Stomach (tissue), 9 donors: ENCODE data around the gene MYO5B. TPM values are rescaled to one million over a fixed set of nuclear protein-coding genes. Genes with fewer than 3 reads are reported as not detected.
A peak's percentile ranks its signal among the peaks of the same experiment; 100 is the strongest.

Experiments
- DNase-seq, 2 donors: peaks; one replicate each; pipeline versions ENCODE4 v3.0.0 to v3.0.0-alpha.2; 2013 to 2019
- H3K27ac ChIP-seq, 5 donors: fragments of 200-600 bp in 4 of 5; sonication (generic) in 4 of 5; one replicate each; pipeline ENCODE4 v1.5.1; 2013 to 2019; ENCODE audit warnings: mild to moderate bottlenecking in 1 of 5, moderate library complexity in 1 of 5
- H3K27me3 ChIP-seq, 3 donors: fragments of 200-600 bp; sonication (generic); one replicate each; pipeline ENCODE4 v1.5.1; 2017 to 2019; ENCODE audit warnings: mixed run types in 1 of 3
- H3K36me3 ChIP-seq, 4 donors: fragments of 200-600 bp; sonication (generic); 1 replicate in 3 of 4; 2 replicates in 1 of 4; pipeline ENCODE4 v1.5.1; 2016 to 2019
- H3K4me1 ChIP-seq, 4 donors: fragments of 200-600 bp; sonication (generic); one replicate each; pipeline ENCODE4 v1.5.1; 2016 to 2019
- H3K4me3 ChIP-seq, 4 donors: fragments of 200-600 bp; sonication (generic) in 3 of 4; one replicate each; pipeline ENCODE4 v1.5.1; 2016 to 2019; ENCODE audit warnings: mild to moderate bottlenecking in 1 of 4
- H3K9me3 ChIP-seq, 4 donors: fragments of 200-600 bp; sonication (generic); one replicate each; pipeline ENCODE4 v1.5.1; 2016 to 2019
- CTCF ChIP-seq, 7 experiments: fragments of 450-650 bp in 4 of 7; fragments of 200-600 bp in 3 of 7; sonication (generic) in 3 of 7; IDR thresholded peaks; one replicate each; pipeline ENCODE4 v1.5.1; 2016 to 2019; ENCODE audit warnings: antibody characterized with exemption in 7 of 7, control low read depth in 2 of 7, mild to moderate bottlenecking in 1 of 7
- EP300 ChIP-seq: sonication (generic); formaldehyde crosslinking; IDR thresholded peaks from one replicate; pipeline ENCODE4 v1.6.1; 2017; ENCODE audit warnings: antibody characterized with exemption
- POLR2A ChIP-seq, 4 donors: fragments of 450-650 bp; IDR thresholded peaks; one replicate each; pipeline ENCODE4 v1.6.1; 2016; ENCODE audit warnings: antibody characterized with exemption in 4 of 4, control low read depth in 2 of 4, mild to moderate bottlenecking in 1 of 4, moderate library complexity in 1 of 4
- POLR2AphosphoS5 ChIP-seq, 3 donors: sonication (generic); formaldehyde crosslinking; IDR thresholded peaks; one replicate each; pipeline ENCODE4 v1.6.1; 2016; ENCODE audit warnings: antibody characterized with exemption in 3 of 3
- WGBS, 5 donors: extraction: QIAGEN DNeasy Blood & Tissue Kit in 3 of 5; methylation state at CpG; one replicate each; pipeline versions ENCODE4 v1.1.5 to v1.1.7; 2013 to 2018; 5-methylcytosine and 5-hydroxymethylcytosine counted together
- intact Hi-C: fragments of 100-400 bp; cut with DNase I; formaldehyde crosslinking; loops from one replicate; pipeline ENCODE4 v1.15.1; 2023; ENCODE audit warnings: low total_unique reads
- polyA plus RNA-seq, 3 donors: library from polyadenylated mRNA; stranded (reverse); fragments of 200-250 nt; gene quantifications; one replicate each; pipeline ENCODE4 v1.2.3, GENCODE V29; 2013
- total RNA-seq, 5 donors: library from RNA; depleted of rRNA; stranded (reverse); fragments of >200 nt; gene quantifications; one replicate each; pipeline versions ENCODE4 v1.1.0 to v1.2.3, GENCODE V29; 2014 to 2016
- donor health status: healthy with polysubstance abuse.
- donor health status: Bipolar disorder and iron deficiency.
- donor health status: healthy.

MYO5B gene
- total and polyA plus RNA-seq, 8 donors = 13.6 to 224 (median 33.7) TPM

- Histone ChIP-seq H3K4me3 (no peak overlapping the region), H3K4me1 (peaks cover 3 to 20% (median 6%) of the 10 kb centered on the region in 4 donors), H3K27ac (no peak overlapping the region), H3K9me3 (no peaks in the 10 kb centered on the region), H3K36me3 (no peaks in the 10 kb centered on the region), H3K27me3 (no peaks in the 10 kb centered on the region)
- intact Hi-C loops = no loop called here
- TF ChIP-seq POLR2A (IDR thresholded peaks at IDR 0.05) (no peak), EP300 (no peak), CTCF (IDR thresholded peaks at IDR 0.05) (no peak), POLR2AphosphoS5 (IDR thresholded peaks at IDR 0.05) (no peak)
- WGBS, 5 donors = 87 to 92% (median 89%) methylated on average over 5 of the region's 5 CpGs
- no peak for DNase-seq
These were observed 375.8 kb downstream of the MYO5B start for GRCh38 chr18:49819071-49819662.

GRCh38 chr18:49817947-49818346, 377.0 kb downstream of the MYO5B start:
- H3K4me1 ChIP-seq = peaks cover 4 to 20% (median 6%) of the 10 kb centered on the region in 4 donors
- no peak overlapping the region for H3K27ac ChIP-seq
- DNase-seq = no peak
- no peaks in the 10 kb centered on the region for H3K9me3 ChIP-seq
- H3K36me3 ChIP-seq = no peaks in the 10 kb centered on the region
- 89 to 95% (median 92%) methylated on average over 5 of the region's 5 CpGs for WGBS, 5 donors
- no peak overlapping the region for H3K4me3 ChIP-seq
- TF ChIP-seq POLR2A (IDR thresholded peaks at IDR 0.05) (no peak), CTCF (IDR thresholded peaks at IDR 0.05) (no peak), EP300 (no peak), POLR2AphosphoS5 (IDR thresholded peaks at IDR 0.05) (no peak)
- H3K27me3 ChIP-seq = no peaks in the 10 kb centered on the region
- intact Hi-C loops = no loop called here

DNA sequence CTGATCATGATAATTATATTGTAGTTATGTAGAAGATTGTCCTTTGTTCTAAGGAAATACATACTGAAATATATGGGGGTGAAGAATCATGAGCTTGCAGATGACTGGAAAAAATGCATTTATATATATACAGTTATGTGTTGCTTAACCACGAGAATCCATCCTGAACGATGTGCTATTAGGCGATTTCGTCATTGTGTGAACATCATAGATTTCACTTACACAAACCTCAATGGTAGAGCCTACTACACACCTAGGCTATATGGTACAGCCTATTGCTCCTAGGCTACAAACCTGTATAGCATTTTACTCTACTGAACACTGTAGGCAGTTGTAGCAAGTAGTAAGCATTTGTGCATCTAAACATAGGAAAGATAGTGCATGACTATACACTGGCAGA, 379.0 kb downstream of the MYO5B start:
- intact Hi-C loops = no loop called here
- WGBS, 5 donors = 91 to 95% (median 94%) methylated on average over 4 of the region's 4 CpGs
- TF ChIP-seq EP300 (no peak), CTCF (IDR thresholded peaks at IDR 0.05) (no peak), POLR2A (IDR thresholded peaks at IDR 0.05) (no peak), POLR2AphosphoS5 (IDR thresholded peaks at IDR 0.05) (no peak)

DNA sequence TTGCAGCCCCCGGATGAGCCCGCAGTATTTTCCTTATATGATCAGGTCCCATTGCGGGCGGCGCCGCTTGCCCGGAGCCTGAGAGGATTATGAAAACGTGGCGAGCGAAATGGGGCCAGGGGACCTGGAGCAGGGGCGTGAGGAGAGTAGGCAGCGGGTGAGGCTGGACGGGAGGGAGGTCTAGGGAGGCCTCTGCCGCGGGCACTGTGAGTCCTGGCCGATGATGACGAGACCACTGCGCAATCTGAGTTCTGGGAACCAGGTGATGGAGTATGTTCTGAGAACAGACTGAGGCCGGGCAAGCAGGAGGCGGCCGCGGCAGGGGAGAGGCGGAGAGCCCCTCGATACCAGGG, 380.8 kb downstream of the MYO5B start:
- no peaks in the 10 kb centered on the region for H3K27me3 ChIP-seq
- peaks cover 9 to 33% (median 24%) of the 10 kb centered on the region in 4 donors for H3K4me1 ChIP-seq
- peak overlapping the region; percentile 94 to 98 (median 96) for H3K27ac ChIP-seq
- intact Hi-C loops = no loop called here
- TF ChIP-seq CTCF (IDR thresholded peaks at IDR 0.05) = no peak
- TF ChIP-seq POLR2A (IDR thresholded peaks at IDR 0.05) = no peak
- TF ChIP-seq EP300 = peak; percentile 46
- TF ChIP-seq POLR2AphosphoS5 (IDR thresholded peaks at IDR 0.05) = peak; percentile 21 to 62 (median 53)
- H3K4me3 ChIP-seq = peak overlapping the region; percentile 66 to 81 (median 78)
- DNase-seq = peak in 1 of 2 donors; percentile 85
- 1% methylated on average over 20 to 24 of the region's 24 CpGs for WGBS, 5 donors
- H3K36me3 ChIP-seq = no peaks in the 10 kb centered on the region
- H3K9me3 ChIP-seq = peaks cover 0 to 5% (median under 1%) of the 10 kb centered on the region in 4 donors

More for the DNA sequence above, 379.0 kb downstream of the MYO5B start:
- Histone ChIP-seq H3K27ac (no peak overlapping the region), H3K36me3 (no peaks in the 10 kb centered on the region), H3K4me3 (no peak overlapping the region), H3K4me1 (peaks cover 9 to 40% (median 23%) of the 10 kb centered on the region in 4 donors), H3K27me3 (no peaks in the 10 kb centered on the region), H3K9me3 (no peaks in the 10 kb centered on the region)
- no peak for DNase-seq
